K562 (cell line): Measurements from ENCODE around the gene COMMD4. TPM values are rescaled to one million over a fixed set of nuclear protein-coding genes. Genes with fewer than 3 reads are reported as not detected.
"Not testable (repeated sequence)": the region's sequence is repeated elsewhere in the genome, so short reads cannot be mapped to it uniquely, and the experiment has no call there.

Experiments
- ATAC-seq: fragments of 200-7000 bp; cut with Tn5 transposase; 3 replicates; pipeline ENCODE4 v1.9.1; 2020; ENCODE audit warnings: moderate library complexity
- BruUV-seq: library from RNA; stranded (reverse); fragments of 400-500 nt; replicated peaks from 2 replicates; lab custom pipeline; 2021; lab: Mats Ljungman, UMichigan
- CTCF ChIA-PET: fragments of 300-600 bp; formaldehyde crosslinking; extraction: SDS; loops from one replicate; lab custom pipeline; 2021; ENCODE audit warnings: low intra/inter-chr PET ratio; lab: Yijun Ruan, JAX
- POLR2A ChIA-PET: fragments of 300-600, 350-650 bp; sonication (Branson Sonifier 250); formaldehyde crosslinking; extraction: SDS; loops from one replicate; lab custom pipeline; 2021; ENCODE audit warnings: antibody characterized with exemption, inconsistent platforms; lab: Yijun Ruan, JAX
- DNase-seq, 4 experiments: peaks; one replicate each; pipeline versions ENCODE4 v3.0.0 to v3.0.0-alpha.2; 2011 to 2018; ENCODE audit warnings: low spot score in 3 of 4, mixed read lengths in 3 of 4; ENCODE audit errors: extremely low read depth in 1 of 4
- FAIRE-seq: peaks from 2 replicates; lab custom pipeline; 2011; peaks lifted over from hg19 to GRCh38; lab: Jason Lieb, UNC
- H2AFZ ChIP-seq: 2 replicates; pipeline ENCODE4 v1.6.0; 2011; ENCODE audit warnings: low read depth, low read length, control low read depth, inconsistent platforms
- H3K27ac ChIP-seq: fragments of 200-600 bp; 3 replicates; pipeline ENCODE4 v1.8.0; 2011; ENCODE audit warnings: low read depth, mild to moderate bottlenecking, control low read depth, inconsistent platforms, low read length, moderate library complexity, mixed read lengths; ENCODE audit errors: extremely low read depth
- H3K27me3 ChIP-seq, 2 experiments: fragments of 300-600 bp in 1 of 2; 2 replicates in 1 of 2; 3 replicates in 1 of 2; pipeline versions ENCODE4 v1.6.0 to v1.8.0; 2011; ENCODE audit warnings: inconsistent platforms in 2 of 2, low read length in 2 of 2, mild to moderate bottlenecking in 1 of 2, mixed read lengths in 1 of 2, moderate library complexity in 1 of 2; ENCODE audit not compliant: control insufficient read depth in 2 of 2, insufficient read depth in 2 of 2
- H3K36me3 ChIP-seq: fragments of 300-600 bp; 3 replicates; pipeline ENCODE4 v1.8.0; 2011; ENCODE audit warnings: mild to moderate bottlenecking, low read length, inconsistent platforms; ENCODE audit not compliant: control insufficient read depth, insufficient read depth
- H3K4me1 ChIP-seq, 2 experiments: fragments of 200-600 bp in 1 of 2; replicated peaks in 1 of 2; 2 replicates in 1 of 2; 3 replicates in 1 of 2; pipeline versions ENCODE4 v1.5.1 to v1.8.0; 2011; ENCODE audit warnings: inconsistent platforms in 2 of 2, low read length in 2 of 2, mild to moderate bottlenecking in 1 of 2, mixed read lengths in 1 of 2, moderate library complexity in 1 of 2; ENCODE audit not compliant: control insufficient read depth in 2 of 2, insufficient read depth in 2 of 2
- H3K4me2 ChIP-seq: 2 replicates; pipeline ENCODE4 v1.6.1; 2011; ENCODE audit warnings: low read length, control low read depth, inconsistent platforms, mixed read lengths; ENCODE audit not compliant: insufficient read depth
- H3K4me3 ChIP-seq: fragments of 200-600 bp; sonication (generic), shearing (Covaris generic); 2 replicates; pipeline ENCODE4 v1.5.1; 2016; ENCODE audit warnings: control low read depth, inconsistent platforms
- H3K79me2 ChIP-seq: fragments of 200-600 bp; 3 replicates; pipeline ENCODE4 v1.8.0; 2011; ENCODE audit warnings: low read length, inconsistent platforms; ENCODE audit not compliant: control insufficient read depth, insufficient read depth
- H3K9ac ChIP-seq, 2 experiments: 2 replicates each; pipeline versions ENCODE4 v1.6.0 to v1.6.1; 2011; ENCODE audit warnings: low read depth in 2 of 2, low read length in 2 of 2, control low read depth in 1 of 2, inconsistent platforms in 1 of 2, mild to moderate bottlenecking in 1 of 2, mixed read lengths in 1 of 2; ENCODE audit not compliant: insufficient read depth in 1 of 2
- H3K9me1 ChIP-seq: one replicate; pipeline ENCODE4 v1.6.0; 2011; ENCODE audit warnings: inconsistent platforms, mild to moderate bottlenecking, low read length, moderate library complexity; ENCODE audit not compliant: control insufficient read depth, insufficient read depth
- H3K9me3 ChIP-seq: replicated peaks from 2 replicates; pipeline ENCODE4 v1.5.1; 2011; ENCODE audit warnings: low read depth, low read length, inconsistent platforms; ENCODE audit not compliant: control insufficient read depth, insufficient read depth
- H4K20me1 ChIP-seq: replicated peaks from 2 replicates; pipeline ENCODE4 v1.6.1; 2011; ENCODE audit warnings: low read length, inconsistent platforms, mixed read lengths; ENCODE audit not compliant: control insufficient read depth, insufficient read depth
- BRCA1 ChIP-seq, 2 experiments: fragments of 450-650 bp in 1 of 2; sonication (generic) in 1 of 2; formaldehyde crosslinking in 1 of 2; IDR thresholded peaks; 2 replicates each; pipeline versions ENCODE4 v1.5.0 to v1.6.1; 2017 to 2020; ENCODE audit warnings: mild to moderate bottlenecking in 1 of 2, missing genetic modification reagents in 1 of 2
- CHCHD3 ChIP-seq: fragments of 250-450 bp; sonication (Bioruptor Pico); IDR thresholded peaks from 2 replicates; pipeline ENCODE4 v2.1.2; 2022; ENCODE audit warnings: mild to moderate bottlenecking
- E2F4 ChIP-seq: sonication (generic); formaldehyde crosslinking; IDR thresholded peaks from 2 replicates; pipeline ENCODE4 v1.8.0; 2022; ENCODE audit warnings: mild to moderate bottlenecking, low read depth, missing genetic modification reagents
- ELK3 ChIP-seq: fragments of 450-650 bp; formaldehyde crosslinking; IDR thresholded peaks from 2 replicates; pipeline ENCODE4 v1.4.0; 2020; ENCODE audit warnings: mild to moderate bottlenecking
- IRF2 ChIP-seq: sonication (generic); formaldehyde crosslinking; IDR thresholded peaks from 2 replicates; pipeline ENCODE4 v1.8.1; 2022; ENCODE audit warnings: mild to moderate bottlenecking, missing genetic modification reagents
- LCOR ChIP-seq: sonication (generic); formaldehyde crosslinking; IDR thresholded peaks from 2 replicates; pipeline ENCODE4 v1.8.0; 2022; ENCODE audit warnings: mild to moderate bottlenecking, missing genetic modification reagents
- NR2C2 ChIP-seq, 2 experiments: fragments of 200-800 bp in 1 of 2; sonication (Bioruptor generic) in 1 of 2; sonication (generic) in 1 of 2; formaldehyde crosslinking in 1 of 2; IDR thresholded peaks; 2 replicates each; pipeline versions ENCODE4 v1.6.1 to v1.8.0; 2016 to 2022; ENCODE audit warnings: mild to moderate bottlenecking in 1 of 2, missing compliant biosample characterization in 1 of 2, missing genetic modification characterization in 1 of 2, missing genetic modification reagents in 1 of 2
- SOX6 ChIP-seq: fragments of 450-650 bp; IDR thresholded peaks from 2 replicates; pipeline ENCODE4 v1.6.1; 2014; ENCODE audit warnings: mild to moderate bottlenecking
- ZBTB49 ChIP-seq: sonication (generic); formaldehyde crosslinking; IDR thresholded peaks from 2 replicates; pipeline ENCODE4 v1.8.0; 2022; ENCODE audit warnings: missing genetic modification reagents, mild to moderate bottlenecking, borderline replicate concordance
- ZC3H4 ChIP-seq: sonication (generic); formaldehyde crosslinking; IDR thresholded peaks from 2 replicates; pipeline ENCODE4 v1.9.0; 2021; ENCODE audit warnings: missing genetic modification reagents, borderline replicate concordance
- ZNF584 ChIP-seq: fragments of 200-800 bp; sonication (Bioruptor generic); IDR thresholded peaks from 2 replicates; pipeline ENCODE4 v1.6.1; 2016; ENCODE audit warnings: low read depth, mild to moderate bottlenecking, missing genetic modification characterization, missing compliant biosample characterization
- ZNF778 ChIP-seq: fragments of 450-650 bp; formaldehyde crosslinking; IDR thresholded peaks from 2 replicates; pipeline ENCODE4 v1.4.0; 2020; ENCODE audit warnings: mild to moderate bottlenecking, moderate library complexity
- WGBS: fragments of 100-300 bp; shearing (Covaris generic); methylation state at CpG from one replicate; pipeline ENCODE4 v1.1.6; 2016; ENCODE audit warnings: low coverage, mixed read lengths; ENCODE audit not compliant: insufficient coverage; ENCODE audit errors: missing lambda C conversion rate; 5-methylcytosine and 5-hydroxymethylcytosine counted together
- in situ Hi-C: fragments of 300-500 bp; cut with MboI; formaldehyde crosslinking; loops from 4 replicates; pipeline ENCODE4 v1.15.0; 2018; ENCODE audit warnings: inconsistent platforms, mixed read lengths
- intact Hi-C: fragments of 100-400 bp; cut with micrococcal nuclease; formaldehyde crosslinking; loops from 2 replicates; pipeline ENCODE4 v1.14.2; 2022
- polyA plus RNA-seq, 8 experiments: library from polyadenylated mRNA; depleted of rRNA in 4 of 8; stranded (reverse) in 5 of 8; unstranded in 3 of 8; fragments of >200 nt; fragmentation: Nextera tagmentation in 2 of 8; fragmentation: Illumina TruSeq in 1 of 8; extraction: Ambion mirVana in 2 of 8; extraction: Trizol in 1 of 8; gene quantifications; 2 replicates each; pipeline versions ENCODE4 v1.2.1 to v1.2.3, GENCODE V29; 2011 to 2014; ENCODE audit warnings: inconsistent platforms in 1 of 8, missing spikeins in 1 of 8
- total RNA-seq, 7 experiments: library from RNA; depleted of rRNA in 6 of 7; stranded (reverse); fragments of >200 nt in 6 of 7; fragmentation: Illumina TruSeq in 2 of 7; extraction: Trizol in 2 of 7; gene quantifications; 2 replicates each; pipeline versions ENCODE4 v1.2.1 to v1.2.3, GENCODE V29; 2011 to 2021; ENCODE audit warnings: low replicate concordance in 1 of 7

Gene COMMD4
- total and polyA plus RNA-seq, 9 of the 15 experiments (the other 6 are each of a cell fraction or from before 2014, with no cell fraction given): 20.4 to 140 (median 63.9) TPM

GRCh38 chr15:75335705-75336355 is at the start of gene COMMD4 (continued):
- no peak for TF ChIP-seq ZBTB49 (CRISPR knock-in tag)
- TF ChIP-seq ELK3 (CRISPR knock-in tag): no peak
- TF ChIP-seq ZNF584 (CRISPR knock-in tag): no peak
- TF ChIP-seq CHCHD3 (CRISPR knock-in tag): no peak
- no peak; the same call in 1 of the 2 replicates for TF ChIP-seq LCOR (CRISPR knock-in tag)
- TF ChIP-seq ZNF778 (CRISPR knock-in tag): no peak
- no peak for TF ChIP-seq ZC3H4
- TF ChIP-seq SOX6: no peak
- TF ChIP-seq NR2C2 (CRISPR knock-in tag; IDR thresholded peaks at IDR 0.05): no peak
- peak; percentile 62; the same call in 1 of the 2 replicates for TF ChIP-seq NR2C2 (tag; IDR thresholded peaks at IDR 0.05)
- TF ChIP-seq E2F4 (CRISPR knock-in tag): no peak
- TF ChIP-seq BRCA1 (IDR thresholded peaks at IDR 0.05): no peak
- TF ChIP-seq BRCA1 (CRISPR knock-in tag; IDR thresholded peaks at IDR 0.05): no peak
- TF ChIP-seq IRF2 (CRISPR knock-in tag): no peak

- H4K20me1 ChIP-seq, H3K4me2 ChIP-seq, DNase-seq, H3K27me3 ChIP-seq, FAIRE-seq, CTCF ChIA-PET, H2AFZ ChIP-seq, POLR2A ChIA-PET, intact Hi-C loops, H3K9me3 ChIP-seq, H3K27ac ChIP-seq, H3K79me2 ChIP-seq, ATAC-seq, H3K4me1 ChIP-seq, H3K36me3 ChIP-seq, H3K9ac ChIP-seq, H3K4me3 ChIP-seq, H3K9me1 ChIP-seq, BruUV-seq: not testable (repeated sequence)
- WGBS: no CpG with 5 or more reads among the region's 18 CpGs
- in situ Hi-C loops: loop anchor here (25.0 kb wide), 3 partner anchors 956 to 1331 kb away; partner anchors contain the start of gene ISLR2
These were observed 42.2 kb upstream of the COMMD4 start for GRCh38 chr15:75293660-75294059.
